ENCODE data around the gene SH3PXD2A.
A peak's percentile ranks its signal among the peaks of the same experiment; 100 is the strongest.

The SH3PXD2A gene

GRCh38 chr10:103884681-103885139 is 29.3 kb upstream of the SH3PXD2A start:
- no peak for DNase-seq (ENCODE audit: low read depth)

GRCh38 chr10:103882285-103883007 is 27.1 kb upstream of the SH3PXD2A start:
- TF ChIP-seq CTCF (conservative IDR thresholded peaks at IDR 0.05; ENCODE audit: low read depth, low read length): no peak
- no peak overlapping the region for H3K4me3 ChIP-seq (ENCODE audit: low read length)
- no peak for DNase-seq (ENCODE audit: low read depth)

More at GRCh38 chr10:103884681-103885139, 29.3 kb upstream of the SH3PXD2A start:
- peak; percentile 85 for TF ChIP-seq CTCF (conservative IDR thresholded peaks at IDR 0.05; ENCODE audit: low read depth, low read length)
- no peak overlapping the region for H3K4me3 ChIP-seq (ENCODE audit: low read length)

- no peak for TF ChIP-seq CTCF (conservative IDR thresholded peaks at IDR 0.05; ENCODE audit: low read depth, low read length)
- no peak overlapping the region for H3K4me3 ChIP-seq (ENCODE audit: low read length)
- no peak for DNase-seq (ENCODE audit: low read depth)
Observed at GRCh38 chr10:103881416-103882284, 26.3 kb upstream of the SH3PXD2A start.

GRCh38 chr10:103879831-103880230 is 24.5 kb upstream of the SH3PXD2A start:
- no peak for DNase-seq (ENCODE audit: low read depth)
- no peak overlapping the region for H3K4me3 ChIP-seq (ENCODE audit: low read length)
- no peak for TF ChIP-seq CTCF (conservative IDR thresholded peaks at IDR 0.05; ENCODE audit: low read depth, low read length)

GRCh38 chr10:103879409-103879808 is 24.0 kb upstream of the SH3PXD2A start:
- no peak for DNase-seq (ENCODE audit: low read depth)
- H3K4me3 ChIP-seq (ENCODE audit: low read length): no peak overlapping the region
- no peak for TF ChIP-seq CTCF (conservative IDR thresholded peaks at IDR 0.05; ENCODE audit: low read depth, low read length)

- no peak for TF ChIP-seq CTCF (conservative IDR thresholded peaks at IDR 0.05; ENCODE audit: low read depth, low read length)
- no peak overlapping the region for H3K4me3 ChIP-seq (ENCODE audit: low read length)
- no peak for DNase-seq (ENCODE audit: low read depth)
Observed at GRCh38 chr10:103877861-103878260, 22.5 kb upstream of the SH3PXD2A start.

All from retinal pigment epithelial cell (primary cell).